Measurements from ENCODE around the gene KCNQ5. TPM values are rescaled to one million over a fixed set of nuclear protein-coding genes. Genes with fewer than 3 reads are reported as not detected.

Gene KCNQ5
- total RNA-seq, 1 donor from 2014 or later: 0.11 TPM

DNA sequence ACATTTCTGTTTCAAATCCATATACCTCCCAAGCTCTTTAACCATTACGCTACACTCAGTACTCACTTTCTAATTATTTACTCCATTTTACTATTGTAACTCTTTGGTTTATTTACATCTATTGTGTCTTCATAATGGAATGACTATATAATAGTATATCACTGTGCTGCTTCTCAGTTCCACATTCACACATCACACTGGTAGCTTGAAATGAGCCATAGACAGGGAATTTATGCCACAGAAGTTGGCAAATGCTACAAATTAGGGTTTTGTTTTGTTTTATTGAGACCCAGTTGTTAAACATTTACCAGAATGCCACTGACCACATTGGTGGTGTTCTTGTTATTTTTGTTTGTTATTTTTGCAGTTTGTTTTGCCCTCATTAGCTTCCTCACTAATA, 213.9 kb downstream of the KCNQ5 start:
- no peak for DNase-seq
- Histone ChIP-seq H3K27me3 (ENCODE audit: low read depth) (no peaks in the 10 kb centered on the region), H3K4me1 (no peaks in the 10 kb centered on the region), H3K9me3 (replicated peaks) (peaks cover 5% of the 10 kb centered on the region), H3K4me3 (no peak overlapping the region), H3K36me3 (no peaks in the 10 kb centered on the region), H3K27ac (replicated peaks) (no peak overlapping the region)
- intact Hi-C loops (cut with micrococcal nuclease): no loop called here
- TF ChIP-seq CTCF (IDR thresholded peaks at IDR 0.05; ENCODE audit: borderline replicate concordance): no peak

- intact Hi-C loops (cut with micrococcal nuclease): no loop called here
- no peak for TF ChIP-seq CTCF (IDR thresholded peaks at IDR 0.05; ENCODE audit: borderline replicate concordance)
These were observed 215.1 kb downstream of the KCNQ5 start for GRCh38 chr6:72836971-72837370.

DNA sequence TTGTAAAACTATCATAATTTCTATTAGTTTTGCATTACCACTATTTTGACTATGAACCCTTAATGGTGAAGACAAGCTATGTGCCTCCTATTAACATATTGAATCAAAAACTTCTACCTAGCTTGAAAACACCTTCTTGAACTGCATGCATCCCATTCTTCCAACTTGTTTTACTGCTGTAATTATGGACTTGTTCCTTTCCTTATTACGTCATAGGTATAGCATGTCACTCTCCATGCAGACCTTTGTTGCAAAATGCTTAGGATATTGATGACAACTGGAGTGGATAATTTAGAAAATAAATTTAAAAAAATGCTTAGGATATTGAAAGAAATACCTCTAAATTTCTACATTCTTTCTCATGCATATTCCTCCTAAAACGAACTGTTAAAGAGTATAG, 219.3 kb downstream of the KCNQ5 start:
- TF ChIP-seq CTCF (IDR thresholded peaks at IDR 0.05; ENCODE audit: borderline replicate concordance): no peak
- intact Hi-C loops (cut with micrococcal nuclease): no loop called here
- Histone ChIP-seq H3K9me3 (replicated peaks) (peaks cover 8% of the 10 kb centered on the region), H3K4me3 (no peak overlapping the region), H3K27me3 (ENCODE audit: low read depth) (no peaks in the 10 kb centered on the region), H3K4me1 (no peaks in the 10 kb centered on the region), H3K36me3 (no peaks in the 10 kb centered on the region), H3K27ac (replicated peaks) (no peak overlapping the region)
- no peak for DNase-seq

More at GRCh38 chr6:72836971-72837370, 215.1 kb downstream of the KCNQ5 start:
- no peak overlapping the region for H3K4me3 ChIP-seq
- H3K4me1 ChIP-seq: no peaks in the 10 kb centered on the region
- no peaks in the 10 kb centered on the region for H3K36me3 ChIP-seq
- no peak for DNase-seq
- no peaks in the 10 kb centered on the region for H3K27me3 ChIP-seq (ENCODE audit: low read depth)
- no peaks in the 10 kb centered on the region for H3K9me3 ChIP-seq (replicated peaks)
- H3K27ac ChIP-seq (replicated peaks): no peak overlapping the region

- no peak for DNase-seq
- intact Hi-C loops (cut with micrococcal nuclease): no loop called here
- no peak overlapping the region for H3K27ac ChIP-seq (replicated peaks)
- no peak overlapping the region for H3K4me3 ChIP-seq
- H3K9me3 ChIP-seq (replicated peaks): peaks cover 8% of the 10 kb centered on the region
- no peaks in the 10 kb centered on the region for H3K27me3 ChIP-seq (ENCODE audit: low read depth)
- H3K36me3 ChIP-seq: no peaks in the 10 kb centered on the region
- no peaks in the 10 kb centered on the region for H3K4me1 ChIP-seq
- TF ChIP-seq CTCF (IDR thresholded peaks at IDR 0.05; ENCODE audit: borderline replicate concordance): no peak
These were observed 220.3 kb downstream of the KCNQ5 start for GRCh38 chr6:72842140-72842539.

GRCh38 chr6:72844614-72845013, 222.8 kb downstream of the KCNQ5 start:
- no peaks in the 10 kb centered on the region for H3K36me3 ChIP-seq
- H3K4me3 ChIP-seq: no peak overlapping the region
- intact Hi-C loops (cut with micrococcal nuclease): no loop called here
- H3K4me1 ChIP-seq: no peaks in the 10 kb centered on the region
- H3K9me3 ChIP-seq (replicated peaks): peaks cover 8% of the 10 kb centered on the region
- no peak overlapping the region for H3K27ac ChIP-seq (replicated peaks)
- DNase-seq: no peak
- no peaks in the 10 kb centered on the region for H3K27me3 ChIP-seq (ENCODE audit: low read depth)
- no peak for TF ChIP-seq CTCF (IDR thresholded peaks at IDR 0.05; ENCODE audit: borderline replicate concordance)

GRCh38 chr6:72849346-72849745, 227.5 kb downstream of the KCNQ5 start:
- no peak for DNase-seq
- H3K36me3 ChIP-seq: no peaks in the 10 kb centered on the region
- no peak for TF ChIP-seq CTCF (IDR thresholded peaks at IDR 0.05; ENCODE audit: borderline replicate concordance)
- H3K4me3 ChIP-seq: no peak overlapping the region
- H3K4me1 ChIP-seq: no peaks in the 10 kb centered on the region
- intact Hi-C loops (cut with micrococcal nuclease): no loop called here
- no peaks in the 10 kb centered on the region for H3K9me3 ChIP-seq (replicated peaks)
- H3K27me3 ChIP-seq (ENCODE audit: low read depth): no peaks in the 10 kb centered on the region
- no peak overlapping the region for H3K27ac ChIP-seq (replicated peaks)
